Measurements from ENCODE around the gene NPS. TPM values are rescaled to one million over a fixed set of nuclear protein-coding genes. Genes with fewer than 3 reads are reported as not detected.

The NPS gene
- total RNA-seq, 1 donor from 2014 or later = not detected

DNA sequence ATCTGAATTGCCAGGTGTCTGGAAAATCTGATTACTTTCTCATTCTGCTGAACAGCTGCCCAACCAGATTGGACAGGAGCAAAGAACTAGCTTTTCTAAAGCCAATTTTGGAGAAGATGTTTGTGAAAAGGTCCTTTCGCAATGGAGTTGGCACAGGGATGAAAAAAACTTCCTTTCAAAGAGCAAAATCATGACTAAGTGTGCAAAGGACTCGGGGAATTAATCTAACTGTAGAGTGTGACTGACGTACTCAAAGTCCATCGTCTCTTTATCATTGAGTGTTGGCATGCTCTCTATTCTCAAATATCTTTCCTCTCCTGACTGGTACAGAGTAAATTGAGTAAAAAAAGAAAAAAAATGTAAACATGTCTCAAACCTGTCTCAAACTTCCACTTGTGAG is 3.3 kb downstream of the NPS start:
- no peak overlapping the region for H3K9ac ChIP-seq (ENCODE audit: low read depth in 1 of 3, low read length in 3 of 3)
- no peaks in the 10 kb centered on the region for H3K4me1 ChIP-seq (ENCODE audit: control insufficient read depth in 3 of 3, insufficient read depth in 3 of 3, low read length in 3 of 3)
- no peaks in the 10 kb centered on the region for H3K36me3 ChIP-seq (ENCODE audit: control insufficient read depth in 3 of 3, insufficient read depth in 3 of 3, low read length in 3 of 3)
- H3K4me3 ChIP-seq (ENCODE audit: low read length in 3 of 3) = no peak overlapping the region
- H3K27ac ChIP-seq (ENCODE audit: low read depth, low read length) = no peak overlapping the region
- no peaks in the 10 kb centered on the region for H3K9me3 ChIP-seq (ENCODE audit: control insufficient read depth in 3 of 3, low read length in 3 of 3)
- peaks cover 0 to 8% (median 2%) of the 10 kb centered on the region in 3 donors for H3K27me3 ChIP-seq (ENCODE audit: control insufficient read depth in 3 of 3, insufficient read depth in 3 of 3, low read length in 3 of 3)

DNA sequence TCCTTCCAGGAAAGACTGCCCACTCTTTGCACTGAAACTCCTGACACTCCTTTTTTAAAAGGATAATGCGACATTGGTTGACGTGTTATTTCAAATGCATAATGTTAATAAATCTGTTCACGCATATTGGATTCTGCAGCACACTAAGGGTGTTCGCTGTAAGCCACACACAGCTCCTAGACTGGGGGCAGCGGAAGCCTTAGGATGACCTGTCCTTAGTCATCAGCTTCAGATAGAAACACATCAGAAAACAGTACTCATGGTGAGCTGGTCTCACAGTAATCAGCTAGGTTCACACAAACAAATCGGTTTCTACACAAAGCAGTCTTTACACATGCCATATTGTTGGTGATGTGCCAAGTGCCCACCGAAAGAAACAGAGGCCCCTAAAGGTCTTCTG is 4.3 kb downstream of the NPS start:
- Histone ChIP-seq H3K9me3 (ENCODE audit: control insufficient read depth in 3 of 3, low read length in 3 of 3) (no peaks in the 10 kb centered on the region), H3K4me3 (ENCODE audit: low read length in 3 of 3) (no peak overlapping the region), H3K27me3 (ENCODE audit: control insufficient read depth in 3 of 3, insufficient read depth in 3 of 3, low read length in 3 of 3) (peaks cover 0 to 8% (median 2%) of the 10 kb centered on the region in 3 donors), H3K9ac (ENCODE audit: low read depth in 1 of 3, low read length in 3 of 3) (no peak overlapping the region), H3K36me3 (ENCODE audit: control insufficient read depth in 3 of 3, insufficient read depth in 3 of 3, low read length in 3 of 3) (no peaks in the 10 kb centered on the region), H3K27ac (ENCODE audit: low read depth, low read length) (no peak overlapping the region), H3K4me1 (ENCODE audit: control insufficient read depth in 3 of 3, insufficient read depth in 3 of 3, low read length in 3 of 3) (no peaks in the 10 kb centered on the region)

DNA sequence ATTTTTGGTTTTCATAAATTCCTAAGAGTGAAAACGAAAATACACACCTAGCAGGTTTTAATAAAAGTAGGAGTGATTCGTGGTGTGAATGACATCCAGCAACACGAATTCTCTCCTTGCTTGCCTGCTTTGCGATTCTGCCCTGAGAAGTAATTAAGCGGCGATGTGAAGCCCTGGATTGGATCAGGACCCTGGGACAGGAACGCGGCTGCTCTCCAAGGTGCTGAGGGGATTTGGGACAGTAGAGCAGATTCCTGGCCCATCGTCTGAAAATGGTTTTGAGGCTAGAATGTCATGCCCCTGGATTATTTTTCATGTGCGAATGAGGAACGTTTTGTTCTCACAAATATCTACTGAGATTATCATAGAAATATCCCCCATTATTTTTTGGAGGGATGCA is 7.8 kb downstream of the NPS start:
- H3K27me3 ChIP-seq (ENCODE audit: control insufficient read depth in 3 of 3, insufficient read depth in 3 of 3, low read length in 3 of 3) = peaks cover 0 to 11% (median 2%) of the 10 kb centered on the region in 3 donors
- no peak overlapping the region for H3K4me3 ChIP-seq (ENCODE audit: low read length in 3 of 3)
- no peak overlapping the region for H3K27ac ChIP-seq (ENCODE audit: low read depth, low read length)
- H3K4me1 ChIP-seq (ENCODE audit: control insufficient read depth in 3 of 3, insufficient read depth in 3 of 3, low read length in 3 of 3) = no peaks in the 10 kb centered on the region
- H3K36me3 ChIP-seq (ENCODE audit: control insufficient read depth in 3 of 3, insufficient read depth in 3 of 3, low read length in 3 of 3) = no peaks in the 10 kb centered on the region
- H3K9me3 ChIP-seq (ENCODE audit: control insufficient read depth in 3 of 3, low read length in 3 of 3) = no peaks in the 10 kb centered on the region
- H3K9ac ChIP-seq (ENCODE audit: low read depth in 1 of 3, low read length in 3 of 3) = no peak overlapping the region

- Histone ChIP-seq H3K27ac (ENCODE audit: low read depth, low read length) (no peak overlapping the region), H3K9ac (ENCODE audit: low read depth in 1 of 3, low read length in 3 of 3) (no peak overlapping the region), H3K4me3 (ENCODE audit: low read length in 3 of 3) (no peak overlapping the region), H3K27me3 (ENCODE audit: control insufficient read depth in 3 of 3, insufficient read depth in 3 of 3, low read length in 3 of 3) (peaks cover 0 to 3% (median 3%) of the 10 kb centered on the region in 3 donors), H3K9me3 (ENCODE audit: control insufficient read depth in 3 of 3, low read length in 3 of 3) (no peaks in the 10 kb centered on the region), H3K36me3 (ENCODE audit: control insufficient read depth in 3 of 3, insufficient read depth in 3 of 3, low read length in 3 of 3) (no peaks in the 10 kb centered on the region), H3K4me1 (ENCODE audit: control insufficient read depth in 3 of 3, insufficient read depth in 3 of 3, low read length in 3 of 3) (no peaks in the 10 kb centered on the region)
Observed at GRCh38 chr10:127561647-127562046, 12.5 kb downstream of the NPS start.

DNA sequence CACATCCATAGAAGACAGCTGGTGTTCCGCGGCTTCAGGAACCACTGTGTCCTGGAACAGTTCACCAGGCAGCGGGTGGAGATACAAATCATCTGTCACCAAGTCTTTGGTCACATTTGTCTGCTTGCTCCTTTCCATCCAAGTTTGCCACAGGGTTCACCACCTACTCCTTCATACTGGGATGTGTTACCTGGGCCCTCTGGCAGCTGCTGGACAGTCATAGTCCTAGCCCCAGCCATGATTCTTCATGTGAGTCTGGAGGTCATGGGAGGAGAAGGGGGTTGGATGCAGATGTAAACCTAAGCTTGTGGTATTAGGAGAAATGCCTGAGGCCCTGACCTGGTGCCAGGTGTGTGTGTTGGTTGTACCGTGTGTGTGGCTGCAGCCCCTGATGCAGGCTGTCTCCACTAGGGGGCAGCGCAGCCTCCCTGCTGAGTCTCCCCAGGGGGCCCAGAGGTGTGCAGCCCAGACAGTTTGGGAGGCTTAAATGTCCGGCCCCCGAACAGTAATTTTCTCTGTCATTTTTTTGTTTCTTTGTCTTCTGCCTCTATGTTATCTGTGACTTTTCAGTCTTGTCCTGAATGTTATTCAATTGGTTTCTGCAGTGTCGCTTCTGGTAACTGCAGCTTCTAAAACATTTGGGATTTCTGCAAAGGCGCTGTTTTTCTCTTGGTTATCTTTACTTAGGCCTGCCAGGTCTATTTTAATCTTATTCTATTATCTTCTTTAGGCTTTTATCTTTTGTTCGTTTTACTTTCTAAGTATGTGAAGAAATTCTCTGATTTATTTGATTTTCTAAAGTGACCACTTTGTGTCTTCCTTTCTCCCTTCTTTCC is 14.8 kb downstream of the NPS start:
- H3K27me3 ChIP-seq (ENCODE audit: control insufficient read depth in 3 of 3, insufficient read depth in 3 of 3, low read length in 3 of 3) = peaks cover 0 to 4% (median 3%) of the 10 kb centered on the region in 3 donors
- no peaks in the 10 kb centered on the region for H3K36me3 ChIP-seq (ENCODE audit: control insufficient read depth in 3 of 3, insufficient read depth in 3 of 3, low read length in 3 of 3)
- no peak overlapping the region for H3K27ac ChIP-seq (ENCODE audit: low read depth, low read length)

GRCh38 chr10:127564644-127565043 is 15.5 kb downstream of the NPS start:
- Histone ChIP-seq H3K27ac (ENCODE audit: low read depth, low read length) (no peak overlapping the region), H3K27me3 (ENCODE audit: control insufficient read depth in 3 of 3, insufficient read depth in 3 of 3, low read length in 3 of 3) (peaks cover 0 to 9% (median 3%) of the 10 kb centered on the region in 3 donors), H3K4me3 (ENCODE audit: low read length in 3 of 3) (no peak overlapping the region), H3K4me1 (ENCODE audit: control insufficient read depth in 3 of 3, insufficient read depth in 3 of 3, low read length in 3 of 3) (no peaks in the 10 kb centered on the region), H3K9ac (ENCODE audit: low read depth in 1 of 3, low read length in 3 of 3) (no peak overlapping the region), H3K9me3 (ENCODE audit: control insufficient read depth in 3 of 3, low read length in 3 of 3) (peaks cover 0 to 1% (median 0%) of the 10 kb centered on the region in 3 donors), H3K36me3 (ENCODE audit: control insufficient read depth in 3 of 3, insufficient read depth in 3 of 3, low read length in 3 of 3) (no peaks in the 10 kb centered on the region)

More for the DNA sequence above, 14.8 kb downstream of the NPS start:
- no peak overlapping the region for H3K9ac ChIP-seq (ENCODE audit: low read depth in 1 of 3, low read length in 3 of 3)
- H3K4me3 ChIP-seq (ENCODE audit: low read length in 3 of 3) = no peak overlapping the region
- H3K4me1 ChIP-seq (ENCODE audit: control insufficient read depth in 3 of 3, insufficient read depth in 3 of 3, low read length in 3 of 3) = no peaks in the 10 kb centered on the region
- H3K9me3 ChIP-seq (ENCODE audit: control insufficient read depth in 3 of 3, low read length in 3 of 3) = no peaks in the 10 kb centered on the region

GRCh38 chr10:127565583-127565982 is 16.5 kb downstream of the NPS start:
- Histone ChIP-seq H3K36me3 (ENCODE audit: control insufficient read depth in 3 of 3, insufficient read depth in 3 of 3, low read length in 3 of 3) (no peaks in the 10 kb centered on the region), H3K27ac (ENCODE audit: low read depth, low read length) (no peak overlapping the region), H3K27me3 (ENCODE audit: control insufficient read depth in 3 of 3, insufficient read depth in 3 of 3, low read length in 3 of 3) (peaks cover 0 to 9% (median 3%) of the 10 kb centered on the region in 3 donors), H3K9ac (ENCODE audit: low read depth in 1 of 3, low read length in 3 of 3) (no peak overlapping the region), H3K4me1 (ENCODE audit: control insufficient read depth in 3 of 3, insufficient read depth in 3 of 3, low read length in 3 of 3) (no peaks in the 10 kb centered on the region), H3K4me3 (ENCODE audit: low read length in 3 of 3) (no peak overlapping the region), H3K9me3 (ENCODE audit: control insufficient read depth in 3 of 3, low read length in 3 of 3) (peaks cover 0 to 2% (median 0%) of the 10 kb centered on the region in 3 donors)

- Histone ChIP-seq H3K36me3 (ENCODE audit: control insufficient read depth in 3 of 3, insufficient read depth in 3 of 3, low read length in 3 of 3) (no peaks in the 10 kb centered on the region), H3K4me1 (ENCODE audit: control insufficient read depth in 3 of 3, insufficient read depth in 3 of 3, low read length in 3 of 3) (no peaks in the 10 kb centered on the region), H3K4me3 (ENCODE audit: low read length in 3 of 3) (no peak overlapping the region), H3K9me3 (ENCODE audit: control insufficient read depth in 3 of 3, low read length in 3 of 3) (peaks cover 0 to 2% (median 0%) of the 10 kb centered on the region in 3 donors), H3K9ac (ENCODE audit: low read depth in 1 of 3, low read length in 3 of 3) (no peak overlapping the region), H3K27ac (ENCODE audit: low read depth, low read length) (no peak overlapping the region), H3K27me3 (ENCODE audit: control insufficient read depth in 3 of 3, insufficient read depth in 3 of 3, low read length in 3 of 3) (peaks cover 0 to 5% (median 0%) of the 10 kb centered on the region in 3 donors)
Observed at GRCh38 chr10:127569210-127569609, 20.1 kb downstream of the NPS start.

GRCh38 chr10:127570036-127570435 is 20.9 kb downstream of the NPS start:
- H3K27me3 ChIP-seq (ENCODE audit: control insufficient read depth in 3 of 3, insufficient read depth in 3 of 3, low read length in 3 of 3) = peaks cover 0 to 5% (median 0%) of the 10 kb centered on the region in 3 donors
- peaks cover 0 to 2% (median 0%) of the 10 kb centered on the region in 3 donors for H3K9me3 ChIP-seq (ENCODE audit: control insufficient read depth in 3 of 3, low read length in 3 of 3)
- H3K4me1 ChIP-seq (ENCODE audit: control insufficient read depth in 3 of 3, insufficient read depth in 3 of 3, low read length in 3 of 3) = no peaks in the 10 kb centered on the region
- no peak overlapping the region for H3K27ac ChIP-seq (ENCODE audit: low read depth, low read length)
- H3K4me3 ChIP-seq (ENCODE audit: low read length in 3 of 3) = no peak overlapping the region
- H3K9ac ChIP-seq (ENCODE audit: low read depth in 1 of 3, low read length in 3 of 3) = no peak overlapping the region
- no peaks in the 10 kb centered on the region for H3K36me3 ChIP-seq (ENCODE audit: control insufficient read depth in 3 of 3, insufficient read depth in 3 of 3, low read length in 3 of 3)

DNA sequence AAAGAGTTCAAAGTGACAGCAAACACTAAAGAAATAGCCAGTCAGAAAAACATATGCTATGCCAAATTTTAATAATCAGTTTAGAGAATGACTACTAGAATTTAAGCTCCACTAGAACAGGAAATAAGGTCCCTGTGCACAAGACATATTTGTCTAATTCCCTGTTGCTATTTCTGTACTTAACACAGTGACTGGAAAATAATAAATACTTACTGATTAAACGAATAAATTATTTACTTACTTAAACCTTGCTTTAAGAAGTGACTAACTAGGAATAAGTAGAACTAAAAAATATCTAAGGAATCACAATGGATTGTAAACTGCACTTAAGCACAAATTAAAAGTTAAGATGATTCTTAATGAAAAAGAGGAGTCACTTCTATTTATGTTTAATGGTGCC is 22.3 kb downstream of the NPS start:
- H3K4me1 ChIP-seq (ENCODE audit: control insufficient read depth in 3 of 3, insufficient read depth in 3 of 3, low read length in 3 of 3) = no peaks in the 10 kb centered on the region
- H3K9ac ChIP-seq (ENCODE audit: low read depth in 1 of 3, low read length in 3 of 3) = no peak overlapping the region
- H3K4me3 ChIP-seq (ENCODE audit: low read length in 3 of 3) = no peak overlapping the region
- H3K27me3 ChIP-seq (ENCODE audit: control insufficient read depth in 3 of 3, insufficient read depth in 3 of 3, low read length in 3 of 3) = peaks cover 0 to 5% (median 0%) of the 10 kb centered on the region in 3 donors
- H3K27ac ChIP-seq (ENCODE audit: low read depth, low read length) = no peak overlapping the region
- H3K9me3 ChIP-seq (ENCODE audit: control insufficient read depth in 3 of 3, low read length in 3 of 3) = peaks cover 0 to 2% (median 0%) of the 10 kb centered on the region in 3 donors
- no peaks in the 10 kb centered on the region for H3K36me3 ChIP-seq (ENCODE audit: control insufficient read depth in 3 of 3, insufficient read depth in 3 of 3, low read length in 3 of 3)

Measured in skeletal muscle tissue (tissue), 4 donors.